HEK293T (cell line): Measurements from ENCODE around the gene PLD1.

Experiments used
- ARNT ChIP-seq: fragments of 450-650 bp; IDR thresholded peaks from 2 replicates; pipeline ENCODE4 v1.6.1; 2017; ENCODE audit warnings: mild to moderate bottlenecking
- FOXA1 ChIP-seq: fragments of 450-650 bp; IDR thresholded peaks from 2 replicates; pipeline ENCODE4 v1.6.1; 2016; ENCODE audit warnings: mild to moderate bottlenecking
- HDGF ChIP-seq: fragments of 450-650 bp; IDR thresholded peaks from 2 replicates; pipeline ENCODE4 v1.6.1; 2017; ENCODE audit warnings: antibody characterized with exemption, borderline replicate concordance
- SP1 ChIP-seq: fragments of 450-650 bp; IDR thresholded peaks from 2 replicates; pipeline ENCODE4 v1.6.1; 2017
- SUZ12 ChIP-seq: fragments of 450-650 bp; IDR thresholded peaks from 2 replicates; pipeline ENCODE4 v1.6.1; 2016; ENCODE audit warnings: mild to moderate bottlenecking

- TF ChIP-seq SUZ12 (no peak), FOXA1 (no peak), SP1 (no peak), HDGF (no peak), ARNT (no peak)
Measured at GRCh38 chr3:171791692-171792076, 18.6 kb downstream of the PLD1 start.
